Measurements from ENCODE around the gene ATRX. TPM values are rescaled to one million over a fixed set of nuclear protein-coding genes. Genes with fewer than 3 reads are reported as not detected.
"Not testable (repeated sequence)": the region's sequence is repeated elsewhere in the genome, so short reads cannot be mapped to it uniquely, and the experiment has no call there.

Gene ATRX
- total RNA-seq, 2 donors from 2014 or later, result 70.2 to 74.5 TPM

- Mint-ChIP-seq H3K9me3 (no peaks in the 10 kb centered on the region), H3K36me3 (ENCODE audit: low read depth) (peaks cover 51% of the 10 kb centered on the region), H3K4me1 (peaks cover 6% of the 10 kb centered on the region), H3K27me3 (no peaks in the 10 kb centered on the region), H3K27ac (peak overlapping the region; percentile 70), H3K4me3 (peak overlapping the region; percentile 44)
- no peak for ATAC-seq (replicated peaks)
Measured at GRCh38 chrX:77694491-77694890, 91.5 kb downstream of the ATRX start.

- Mint-ChIP-seq H3K9me3 (no peaks in the 10 kb centered on the region), H3K27ac (peak overlapping the region; percentile 70), H3K36me3 (ENCODE audit: low read depth) (peaks cover 58% of the 10 kb centered on the region), H3K4me3 (peak overlapping the region; percentile 44), H3K27me3 (no peaks in the 10 kb centered on the region), H3K4me1 (peaks cover 6% of the 10 kb centered on the region)
- no peak for ATAC-seq (replicated peaks)
Measured at GRCh38 chrX:77693594-77693993, 92.4 kb downstream of the ATRX start.

- Mint-ChIP-seq H3K9me3 (no peaks in the 10 kb centered on the region), H3K4me1 (peaks cover 6% of the 10 kb centered on the region), H3K27ac (no peak overlapping the region), H3K27me3 (no peaks in the 10 kb centered on the region), H3K4me3 (no peak overlapping the region), H3K36me3 (ENCODE audit: low read depth) (peaks cover 56% of the 10 kb centered on the region)
- no peak for ATAC-seq (replicated peaks)
Measured at GRCh38 chrX:77691916-77692315, 94.1 kb downstream of the ATRX start.

GRCh38 chrX:77689376-77689775, 96.6 kb downstream of the ATRX start:
- Mint-ChIP-seq H3K27me3 (no peaks in the 10 kb centered on the region), H3K9me3 (no peaks in the 10 kb centered on the region), H3K27ac (no peak overlapping the region), H3K4me3 (no peak overlapping the region), H3K4me1 (peaks cover 6% of the 10 kb centered on the region), H3K36me3 (ENCODE audit: low read depth) (peaks cover 57% of the 10 kb centered on the region)
- ATAC-seq (replicated peaks), result no peak

- H3K4me3 Mint-ChIP-seq; H3K27me3 Mint-ChIP-seq; H3K27ac Mint-ChIP-seq; ATAC-seq (replicated peaks); H3K9me3 Mint-ChIP-seq: not testable (repeated sequence)
- peaks cover 72% of the 10 kb centered on the region for H3K36me3 Mint-ChIP-seq (ENCODE audit: low read depth)
- peaks cover 13% of the 10 kb centered on the region for H3K4me1 Mint-ChIP-seq
Measured at GRCh38 chrX:77685683-77686082, 100.3 kb downstream of the ATRX start.

DNA sequence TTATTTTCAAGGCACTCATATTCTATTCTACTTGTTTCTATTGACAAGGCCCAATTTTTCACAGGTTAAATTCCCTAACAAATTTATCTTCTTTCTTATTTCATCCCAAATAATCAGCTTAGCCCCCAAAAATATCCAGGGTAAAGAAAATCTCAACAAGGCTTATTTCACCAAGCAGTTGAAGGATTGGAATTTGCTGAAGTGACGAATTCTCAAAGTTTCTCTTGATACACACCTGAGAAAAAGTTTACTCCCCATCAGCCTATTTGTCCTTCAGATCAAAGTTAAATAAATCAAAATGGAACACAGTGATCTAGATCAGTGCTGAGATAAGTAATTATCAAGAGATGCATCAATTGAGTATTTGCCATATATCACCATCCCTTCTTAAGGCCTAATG, 106.9 kb downstream of the ATRX start:
- Mint-ChIP-seq H3K36me3 (ENCODE audit: low read depth) (peaks cover 47% of the 10 kb centered on the region), H3K27ac (no peak overlapping the region), H3K4me3 (no peak overlapping the region), H3K9me3 (no peaks in the 10 kb centered on the region), H3K27me3 (no peaks in the 10 kb centered on the region), H3K4me1 (peaks cover 13% of the 10 kb centered on the region)
- no peak for ATAC-seq (replicated peaks)

DNA sequence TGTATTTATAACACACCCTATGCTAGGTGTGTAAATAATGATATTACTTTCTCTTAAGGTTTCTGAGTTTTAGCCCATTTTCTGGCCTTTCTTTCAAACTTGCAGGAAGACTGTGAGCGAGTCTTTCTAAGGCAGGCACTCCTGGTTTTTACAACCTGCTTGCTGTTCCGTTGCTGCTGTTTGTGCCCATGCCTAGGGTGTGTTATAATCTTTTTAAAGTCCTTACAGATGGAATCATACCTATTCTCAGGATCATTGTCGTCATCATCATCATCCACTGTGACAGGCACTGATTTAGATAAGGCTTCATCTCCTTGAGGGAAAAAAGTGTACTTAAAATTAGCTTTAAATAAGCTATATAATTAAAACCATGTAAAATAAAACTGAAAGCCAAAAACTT, 110.0 kb downstream of the ATRX start:
- peaks cover 20% of the 10 kb centered on the region for H3K36me3 Mint-ChIP-seq (ENCODE audit: low read depth)
- H3K27ac Mint-ChIP-seq, result no peak overlapping the region
- no peaks in the 10 kb centered on the region for H3K9me3 Mint-ChIP-seq
- no peak for ATAC-seq (replicated peaks)
- H3K27me3 Mint-ChIP-seq, result no peaks in the 10 kb centered on the region
- no peak overlapping the region for H3K4me3 Mint-ChIP-seq
- no peaks in the 10 kb centered on the region for H3K4me1 Mint-ChIP-seq

DNA sequence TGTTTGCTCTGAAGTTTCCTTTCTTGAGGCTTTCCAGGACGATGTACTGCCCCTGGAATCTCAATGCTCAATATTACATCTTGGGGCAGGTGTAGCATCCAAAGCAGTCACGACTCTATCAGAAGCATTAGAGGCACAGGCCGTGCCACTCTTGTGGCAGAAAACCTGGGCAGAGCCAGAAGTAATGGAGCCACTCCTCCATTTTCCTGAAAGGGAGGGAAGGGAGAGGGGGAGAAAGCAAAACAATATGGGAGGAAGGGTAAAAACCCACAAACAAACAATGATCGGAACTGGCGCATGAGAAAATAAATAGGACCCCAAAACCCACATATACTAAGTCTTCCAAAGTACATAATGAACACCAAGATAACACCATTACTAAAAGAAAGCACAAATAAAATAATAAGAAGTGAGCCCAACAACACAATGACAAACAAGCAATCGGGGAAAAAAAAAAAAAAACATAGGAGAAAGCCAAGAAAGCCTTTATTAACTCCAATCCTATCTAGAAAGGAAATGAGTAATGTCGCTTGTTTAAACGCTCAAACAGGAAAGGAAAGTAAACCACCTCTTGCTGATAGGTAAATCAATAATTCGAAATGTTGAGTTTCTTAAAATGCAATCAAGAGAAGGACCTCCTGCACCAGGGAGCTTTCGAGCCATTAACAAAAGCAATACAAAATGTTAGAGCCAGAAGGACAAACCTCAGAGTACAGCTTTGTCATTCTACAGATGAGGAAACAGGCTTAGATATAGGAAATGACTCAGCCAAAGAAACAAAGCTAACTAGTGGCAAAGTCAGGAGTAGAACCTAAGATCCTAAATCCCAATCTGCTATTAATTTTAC, 117.4 kb downstream of the ATRX start:
- Mint-ChIP-seq H3K36me3 (ENCODE audit: low read depth) (peaks cover 26% of the 10 kb centered on the region), H3K27ac (no peak overlapping the region), H3K4me3 (peak overlapping the region; percentile 20), H3K4me1 (peaks cover 6% of the 10 kb centered on the region), H3K27me3 (no peaks in the 10 kb centered on the region), H3K9me3 (no peaks in the 10 kb centered on the region)
- ATAC-seq (replicated peaks), result peak; percentile 66

- Mint-ChIP-seq H3K27ac (no peak overlapping the region), H3K27me3 (no peaks in the 10 kb centered on the region), H3K4me1 (peaks cover 5% of the 10 kb centered on the region), H3K9me3 (no peaks in the 10 kb centered on the region), H3K4me3 (no peak overlapping the region), H3K36me3 (ENCODE audit: low read depth) (peaks cover 63% of the 10 kb centered on the region)
- no peak for ATAC-seq (replicated peaks)
Measured at GRCh38 chrX:77658886-77659285, 127.1 kb downstream of the ATRX start.

DNA sequence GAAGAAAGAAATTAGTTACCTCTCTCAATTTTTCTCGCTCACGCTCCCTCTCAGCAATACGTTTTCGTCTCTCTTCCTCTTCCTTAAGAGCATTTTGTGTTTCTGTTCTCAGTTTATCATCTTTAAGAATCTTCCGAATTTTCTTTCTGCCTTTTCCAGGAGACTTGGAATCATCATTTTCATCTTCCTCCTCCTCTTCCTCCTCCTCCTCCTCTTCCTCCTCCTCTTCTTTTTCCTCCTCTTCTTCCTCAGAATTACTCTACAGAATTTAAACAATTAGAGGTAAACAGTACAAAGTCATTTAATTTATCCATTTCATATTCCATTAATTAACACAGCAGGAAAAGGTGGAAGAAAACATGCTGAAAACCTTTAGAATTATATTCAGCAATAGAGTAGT, 133.9 kb downstream of the ATRX start:
- Mint-ChIP-seq H3K36me3 (ENCODE audit: low read depth) (peaks cover 90% of the 10 kb centered on the region), H3K9me3 (no peaks in the 10 kb centered on the region), H3K27me3 (no peaks in the 10 kb centered on the region), H3K27ac (no peak overlapping the region), H3K4me1 (no peaks in the 10 kb centered on the region), H3K4me3 (no peak overlapping the region)
- no peak for ATAC-seq (replicated peaks)

GRCh38 chrX:77640702-77641101, 145.3 kb downstream of the ATRX start:
- Mint-ChIP-seq H3K36me3 (ENCODE audit: low read depth) (peaks cover 83% of the 10 kb centered on the region), H3K27me3 (no peaks in the 10 kb centered on the region), H3K4me3 (peak overlapping the region; percentile 21), H3K27ac (peak overlapping the region; percentile 6), H3K4me1 (peaks cover 6% of the 10 kb centered on the region), H3K9me3 (no peaks in the 10 kb centered on the region)
- ATAC-seq (replicated peaks), result peak; percentile 95

- peaks cover 6% of the 10 kb centered on the region for H3K4me1 Mint-ChIP-seq
- ATAC-seq (replicated peaks), result no peak
- H3K9me3 Mint-ChIP-seq, result no peaks in the 10 kb centered on the region
Measured at GRCh38 chrX:77639820-77640219, 146.2 kb downstream of the ATRX start.

DNA sequence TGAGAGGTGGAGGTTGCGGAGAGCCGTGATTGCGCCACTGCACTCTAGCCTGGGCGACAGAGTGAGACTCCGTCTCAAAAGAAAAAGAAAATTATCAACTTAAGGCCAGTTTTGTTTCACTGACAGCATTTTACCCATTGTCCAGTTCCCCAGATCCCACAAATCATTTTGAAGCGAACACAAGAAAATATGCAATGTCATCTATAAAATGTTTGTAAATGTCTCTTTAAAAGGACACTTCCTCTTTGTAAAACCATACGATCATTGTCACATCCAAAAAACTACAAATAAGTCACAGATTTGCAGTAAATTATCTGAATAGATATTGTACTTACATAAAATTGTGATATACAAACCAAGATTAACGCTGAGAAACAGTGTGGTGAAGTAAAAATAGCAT, 147.6 kb downstream of the ATRX start:
- H3K4me3 Mint-ChIP-seq, result no peak overlapping the region
- H3K9me3 Mint-ChIP-seq, result no peaks in the 10 kb centered on the region
- peaks cover 6% of the 10 kb centered on the region for H3K4me1 Mint-ChIP-seq
- no peaks in the 10 kb centered on the region for H3K27me3 Mint-ChIP-seq
- H3K27ac Mint-ChIP-seq, result no peak overlapping the region
- H3K36me3 Mint-ChIP-seq (ENCODE audit: low read depth), result peaks cover 84% of the 10 kb centered on the region
- no peak for ATAC-seq (replicated peaks)

More at GRCh38 chrX:77639820-77640219, 146.2 kb downstream of the ATRX start:
- Mint-ChIP-seq H3K4me3 (no peak overlapping the region), H3K27ac (no peak overlapping the region), H3K36me3 (ENCODE audit: low read depth) (peaks cover 81% of the 10 kb centered on the region), H3K27me3 (no peaks in the 10 kb centered on the region)

GRCh38 chrX:77635373-77635772, 150.6 kb downstream of the ATRX start:
- Mint-ChIP-seq H3K27ac (no peak overlapping the region), H3K9me3 (no peaks in the 10 kb centered on the region), H3K27me3 (no peaks in the 10 kb centered on the region), H3K4me1 (no peaks in the 10 kb centered on the region), H3K4me3 (no peak overlapping the region), H3K36me3 (ENCODE audit: low read depth) (peaks cover 81% of the 10 kb centered on the region)
- no peak for ATAC-seq (replicated peaks)

- H3K36me3 Mint-ChIP-seq (ENCODE audit: low read depth), result peaks cover 52% of the 10 kb centered on the region
- no peaks in the 10 kb centered on the region for H3K9me3 Mint-ChIP-seq
- no peak overlapping the region for H3K4me3 Mint-ChIP-seq
- ATAC-seq (replicated peaks), result no peak
- H3K4me1 Mint-ChIP-seq, result peaks cover 4% of the 10 kb centered on the region
- H3K27ac Mint-ChIP-seq, result no peak overlapping the region
- no peaks in the 10 kb centered on the region for H3K27me3 Mint-ChIP-seq
Measured at GRCh38 chrX:77628294-77629025, 157.6 kb downstream of the ATRX start.

Data from activated T-helper 17 cell treated with anti-CD3 and anti-CD28 coated beads, Interleukin-2, amount 50 U/mL, for 72 hours (primary cell).